ENCODE results near the gene DGKB.

DNA sequence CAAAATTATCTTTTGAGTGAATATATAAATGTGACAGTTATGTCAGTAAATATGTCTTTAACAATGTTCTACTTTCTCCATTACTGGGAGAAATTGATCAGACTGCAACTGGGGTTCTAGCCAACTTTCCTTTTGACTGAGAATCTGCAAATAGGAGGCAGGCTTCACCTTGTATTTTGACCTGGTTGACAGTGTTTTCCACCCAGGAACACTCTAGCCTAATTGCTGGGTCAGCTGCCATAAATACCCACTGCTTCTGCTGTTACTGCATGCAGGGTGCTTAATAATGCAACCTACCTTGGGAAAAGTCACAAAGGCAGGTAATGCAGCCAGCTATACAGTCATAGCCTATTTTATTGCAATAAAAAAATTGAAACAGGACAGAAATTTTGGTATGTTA is 319.0 kb downstream of the DGKB start:
- TF ChIP-seq, protein P1, sequence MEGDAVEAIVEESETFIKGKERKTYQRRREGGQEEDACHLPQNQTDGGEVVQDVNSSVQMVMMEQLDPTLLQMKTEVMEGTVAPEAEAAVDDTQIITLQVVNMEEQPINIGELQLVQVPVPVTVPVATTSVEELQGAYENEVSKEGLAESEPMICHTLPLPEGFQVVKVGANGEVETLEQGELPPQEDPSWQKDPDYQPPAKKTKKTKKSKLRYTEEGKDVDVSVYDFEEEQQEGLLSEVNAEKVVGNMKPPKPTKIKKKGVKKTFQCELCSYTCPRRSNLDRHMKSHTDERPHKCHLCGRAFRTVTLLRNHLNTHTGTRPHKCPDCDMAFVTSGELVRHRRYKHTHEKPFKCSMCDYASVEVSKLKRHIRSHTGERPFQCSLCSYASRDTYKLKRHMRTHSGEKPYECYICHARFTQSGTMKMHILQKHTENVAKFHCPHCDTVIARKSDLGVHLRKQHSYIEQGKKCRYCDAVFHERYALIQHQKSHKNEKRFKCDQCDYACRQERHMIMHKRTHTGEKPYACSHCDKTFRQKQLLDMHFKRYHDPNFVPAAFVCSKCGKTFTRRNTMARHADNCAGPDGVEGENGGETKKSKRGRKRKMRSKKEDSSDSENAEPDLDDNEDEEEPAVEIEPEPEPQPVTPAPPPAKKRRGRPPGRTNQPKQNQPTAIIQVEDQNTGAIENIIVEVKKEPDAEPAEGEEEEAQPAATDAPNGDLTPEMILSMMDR (IDR thresholded peaks at IDR 0.05): no peak
- TF ChIP-seq POLR2A (IDR thresholded peaks at IDR 0.05): no peak
